PC-9 (cell line): ENCODE results near the gene OR9Q1.

ENCODE experiments used
- CTCF ChIP-seq: fragments of 200-600 bp; sonication (generic); conservative IDR thresholded peaks from 2 replicates; pipeline ENCODE4 v1.6.1; 2017; ENCODE audit warnings: mixed run types, antibody characterized with exemption, mild to moderate bottlenecking, moderate library complexity
- EZH2 ChIP-seq: fragments of 200-600 bp; sonication (generic); IDR thresholded peaks from 2 replicates; pipeline ENCODE4 v1.8.0; 2017; ENCODE audit warnings: antibody characterized with exemption, low read depth

- no peak for TF ChIP-seq CTCF
- TF ChIP-seq EZH2: no peak
These were observed 52.1 kb downstream of the OR9Q1 start for GRCh38 chr11:58075781-58076180.
